Neutrophil (primary cell): ENCODE results near the gene STK40.

ENCODE experiments used
- H3K27ac ChIP-seq: fragments of 200-600 bp; sonication (generic); 2 replicates; pipeline ENCODE4 v1.5.1; 2016; ENCODE audit warnings: mild to moderate bottlenecking, moderate library complexity
- H3K27me3 ChIP-seq: fragments of 200-600 bp; sonication (generic); 2 replicates; pipeline ENCODE4 v1.6.0; 2016; ENCODE audit warnings: mild to moderate bottlenecking
- H3K36me3 ChIP-seq: fragments of 200-600 bp; sonication (generic); 2 replicates; pipeline ENCODE4 v1.5.1; 2017
- H3K4me1 ChIP-seq, 2 experiments: fragments of 200-600 bp in 1 of 2; sonication (generic) in 1 of 2; 1 replicate in 1 of 2; 2 replicates in 1 of 2; pipeline versions ENCODE4 v1.5.1 to v1.6.1; 2013 to 2016; ENCODE audit warnings: low read depth in 1 of 2, low read length in 1 of 2, mild to moderate bottlenecking in 1 of 2, moderate library complexity in 1 of 2; ENCODE audit not compliant: control insufficient read depth in 1 of 2, insufficient read depth in 1 of 2
- H3K4me3 ChIP-seq, 2 experiments: fragments of 200-600 bp in 1 of 2; sonication (generic) in 1 of 2; 1 replicate in 1 of 2; 2 replicates in 1 of 2; pipeline ENCODE4 v1.5.1; 2013 to 2016; ENCODE audit warnings: low read depth in 1 of 2, low read length in 1 of 2, mild to moderate bottlenecking in 1 of 2, moderate library complexity in 1 of 2
- H3K9me3 ChIP-seq: fragments of 200-600 bp; sonication (generic); 2 replicates; pipeline ENCODE4 v1.5.1; 2016
- TF ChIP-seq, protein P1 (sequence below): fragments of 200-600 bp; sonication (generic); IDR thresholded peaks from 2 replicates; pipeline ENCODE4 v1.5.1; 2016; ENCODE audit warnings: antibody characterized with exemption

Gene STK40

DNA sequence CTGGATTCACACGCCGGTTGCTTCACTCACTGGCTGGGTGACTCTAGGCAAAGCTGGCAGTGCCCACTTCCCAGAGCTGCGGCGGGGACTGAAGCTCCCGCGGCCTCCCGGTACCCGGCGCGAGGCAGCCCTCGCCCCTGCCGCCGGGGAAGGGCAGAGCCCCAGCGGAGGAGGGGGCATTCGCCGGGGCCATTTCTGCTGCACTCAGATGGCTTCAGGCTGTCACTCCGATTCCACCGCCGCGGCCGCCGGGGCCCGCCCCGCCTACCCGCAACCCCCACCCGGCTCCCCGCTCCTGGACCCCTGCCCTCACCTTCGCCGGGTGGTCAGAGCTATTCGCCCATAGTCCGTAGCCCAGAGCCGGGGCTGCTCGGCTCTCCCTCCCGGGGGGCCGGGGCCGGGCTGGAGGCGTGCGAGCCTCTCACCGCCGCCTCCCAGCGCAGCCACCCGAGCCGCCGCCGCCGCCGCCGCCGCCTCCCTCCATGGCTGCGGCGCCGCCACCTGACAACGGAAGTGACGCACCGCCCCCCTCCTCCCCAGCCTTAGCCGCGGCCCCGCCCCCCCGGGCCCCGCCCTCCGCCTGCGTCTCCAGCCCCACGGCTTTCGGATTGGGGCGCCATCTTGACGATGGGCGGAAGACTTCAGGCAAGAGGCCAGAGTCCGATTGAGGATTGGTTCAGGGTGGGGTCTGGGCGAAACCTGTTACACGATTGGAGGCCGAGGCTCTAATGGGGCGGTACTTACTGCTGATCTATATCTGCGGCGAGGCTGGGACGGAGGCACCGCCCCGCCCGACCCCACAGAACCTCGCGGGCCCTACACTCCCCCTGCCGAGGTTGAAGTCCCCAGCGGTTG lies at the start of gene STK40:
STK40 (minus strand) TSS at position 515 of the 855 bp plus-strand sequence. CDS start 24,592 bp downstream, outside the sequence.
- H3K9me3 ChIP-seq = no peaks in the 10 kb centered on the region
- peaks cover 18% of the 10 kb centered on the region for H3K36me3 ChIP-seq
- H3K4me3 ChIP-seq = peak within 1 kb of the TSS; percentile 88 to 98
- H3K27ac ChIP-seq = peak within 1 kb of the TSS; percentile 99
- TF ChIP-seq, protein P1, sequence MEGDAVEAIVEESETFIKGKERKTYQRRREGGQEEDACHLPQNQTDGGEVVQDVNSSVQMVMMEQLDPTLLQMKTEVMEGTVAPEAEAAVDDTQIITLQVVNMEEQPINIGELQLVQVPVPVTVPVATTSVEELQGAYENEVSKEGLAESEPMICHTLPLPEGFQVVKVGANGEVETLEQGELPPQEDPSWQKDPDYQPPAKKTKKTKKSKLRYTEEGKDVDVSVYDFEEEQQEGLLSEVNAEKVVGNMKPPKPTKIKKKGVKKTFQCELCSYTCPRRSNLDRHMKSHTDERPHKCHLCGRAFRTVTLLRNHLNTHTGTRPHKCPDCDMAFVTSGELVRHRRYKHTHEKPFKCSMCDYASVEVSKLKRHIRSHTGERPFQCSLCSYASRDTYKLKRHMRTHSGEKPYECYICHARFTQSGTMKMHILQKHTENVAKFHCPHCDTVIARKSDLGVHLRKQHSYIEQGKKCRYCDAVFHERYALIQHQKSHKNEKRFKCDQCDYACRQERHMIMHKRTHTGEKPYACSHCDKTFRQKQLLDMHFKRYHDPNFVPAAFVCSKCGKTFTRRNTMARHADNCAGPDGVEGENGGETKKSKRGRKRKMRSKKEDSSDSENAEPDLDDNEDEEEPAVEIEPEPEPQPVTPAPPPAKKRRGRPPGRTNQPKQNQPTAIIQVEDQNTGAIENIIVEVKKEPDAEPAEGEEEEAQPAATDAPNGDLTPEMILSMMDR = no peak
- no peaks in the 10 kb centered on the region for H3K27me3 ChIP-seq
- H3K4me1 ChIP-seq = peaks cover 82 to 85% of the 10 kb centered on the region in 2 experiments

GRCh38 chr1:36433102-36433501 lies 47.4 kb upstream of the STK40 start:
- TF ChIP-seq, protein P1 = no peak
- peaks cover 17 to 18% of the 10 kb centered on the region in 2 experiments for H3K4me1 ChIP-seq
- no peaks in the 10 kb centered on the region for H3K27me3 ChIP-seq
- no peaks in the 10 kb centered on the region for H3K36me3 ChIP-seq
- no peaks in the 10 kb centered on the region for H3K9me3 ChIP-seq
- H3K27ac ChIP-seq = peak overlapping the region; percentile 39
- H3K4me3 ChIP-seq = no peak overlapping the region

DNA sequence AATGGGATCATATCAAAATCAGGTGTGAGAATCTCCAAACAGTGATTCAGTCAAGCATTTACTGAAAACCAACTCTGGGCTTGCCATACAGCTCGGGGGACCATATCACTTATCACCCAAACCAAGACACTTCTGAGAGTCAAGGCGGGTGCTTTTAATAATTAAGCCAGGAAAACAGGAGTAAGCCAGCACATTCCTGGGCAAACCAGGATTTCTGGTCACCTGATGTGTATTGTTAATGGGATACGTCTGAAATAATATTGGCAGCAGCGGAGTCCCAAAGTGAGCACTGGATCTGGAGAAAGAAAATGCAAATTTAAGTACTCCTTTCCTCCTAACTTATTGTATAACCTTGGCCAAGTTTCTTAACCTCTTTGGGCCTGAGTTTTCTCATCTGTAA lies 46.9 kb upstream of the STK40 start:
- Histone ChIP-seq H3K27ac (peak overlapping the region; percentile 39), H3K27me3 (no peaks in the 10 kb centered on the region), H3K4me3 (no peak overlapping the region), H3K36me3 (no peaks in the 10 kb centered on the region), H3K4me1 (peaks cover 17 to 18% of the 10 kb centered on the region in 2 experiments), H3K9me3 (no peaks in the 10 kb centered on the region)
- TF ChIP-seq, protein P1 = no peak

- Histone ChIP-seq H3K36me3 (no peaks in the 10 kb centered on the region), H3K4me1 (peaks cover 12 to 16% of the 10 kb centered on the region in 2 experiments), H3K9me3 (no peaks in the 10 kb centered on the region), H3K27me3 (no peaks in the 10 kb centered on the region), H3K4me3 (no peak overlapping the region), H3K27ac (no peak overlapping the region)
- TF ChIP-seq, protein P1 = no peak
Measured at GRCh38 chr1:36425791-36426190, 40.1 kb upstream of the STK40 start.

DNA sequence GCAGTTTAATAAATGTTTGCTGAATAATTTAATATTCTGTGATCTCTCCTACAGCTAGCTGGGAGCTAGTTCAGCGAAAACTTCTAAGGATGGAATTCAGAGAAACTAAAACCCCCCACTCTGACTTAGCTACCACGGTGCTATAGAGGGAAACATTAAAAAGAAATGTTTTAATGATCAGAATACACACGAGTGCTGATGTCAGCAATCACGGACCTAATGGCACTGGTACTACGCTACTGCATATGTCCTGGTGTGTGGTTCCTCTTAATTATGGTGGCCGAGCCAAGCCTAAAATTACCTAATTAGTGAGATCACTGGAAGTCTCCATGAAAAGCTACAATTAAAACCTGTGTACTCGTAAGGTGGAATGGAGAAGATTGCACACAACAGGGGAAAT lies 35.9 kb upstream of the STK40 start:
- H3K27ac ChIP-seq = peak overlapping the region; percentile 86
- TF ChIP-seq, protein P1 = no peak
- H3K9me3 ChIP-seq = no peaks in the 10 kb centered on the region
- H3K4me3 ChIP-seq = no peak overlapping the region
- H3K36me3 ChIP-seq = no peaks in the 10 kb centered on the region
- H3K4me1 ChIP-seq = peaks cover 45 to 49% of the 10 kb centered on the region in 2 experiments
- no peaks in the 10 kb centered on the region for H3K27me3 ChIP-seq
